PFSK-1 (cell line): ENCODE measurements around the gene LCN6.

Experiments used
- TAF1 ChIP-seq: IDR thresholded peaks from 2 replicates; pipeline ENCODE4 v1.6.1; 2012; ENCODE audit warnings: low read length, control low read depth, borderline replicate concordance; ENCODE audit not compliant: insufficient read depth
- TF ChIP-seq, protein P1 (sequence below), 2 experiments: IDR thresholded peaks; 2 replicates each; pipeline versions ENCODE4 v1.6.1 to v1.8.0; 2011 to 2012; ENCODE audit warnings: low read depth in 2 of 2, low read length in 2 of 2, control low read depth in 1 of 2, inconsistent platforms in 1 of 2, mild to moderate bottlenecking in 1 of 2, moderate library complexity in 1 of 2; ENCODE audit not compliant: insufficient read depth in 1 of 2

DNA sequence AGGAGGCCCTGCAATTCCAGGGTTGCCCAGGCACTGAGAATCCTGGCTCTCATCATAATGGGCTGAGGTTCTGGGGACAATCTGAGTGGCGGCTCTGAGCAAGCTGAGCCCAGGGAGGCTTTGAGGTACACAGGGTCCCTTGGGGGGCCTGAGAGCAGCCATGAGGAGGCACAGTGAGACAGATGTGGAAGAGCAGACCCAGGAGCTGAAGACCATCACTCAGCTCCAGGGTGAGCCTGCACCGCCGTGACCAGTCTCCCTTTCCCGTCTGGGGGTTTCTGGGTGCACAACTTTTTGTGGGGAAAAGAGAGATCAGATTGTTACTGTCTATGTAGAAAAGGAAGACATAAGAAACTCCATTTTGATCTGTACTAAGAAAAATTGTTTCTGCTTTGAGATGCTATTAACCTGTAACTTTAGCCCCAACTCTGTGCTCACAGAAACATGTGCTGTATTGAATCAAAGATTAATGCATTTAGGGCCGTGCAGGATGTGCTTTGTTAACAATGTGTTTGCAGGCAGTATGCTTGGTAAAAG, 48.0 kb upstream of the LCN6 start, which contains the start of gene CCDC183:
- TF ChIP-seq TAF1 = no peak
- TF ChIP-seq, protein P1, sequence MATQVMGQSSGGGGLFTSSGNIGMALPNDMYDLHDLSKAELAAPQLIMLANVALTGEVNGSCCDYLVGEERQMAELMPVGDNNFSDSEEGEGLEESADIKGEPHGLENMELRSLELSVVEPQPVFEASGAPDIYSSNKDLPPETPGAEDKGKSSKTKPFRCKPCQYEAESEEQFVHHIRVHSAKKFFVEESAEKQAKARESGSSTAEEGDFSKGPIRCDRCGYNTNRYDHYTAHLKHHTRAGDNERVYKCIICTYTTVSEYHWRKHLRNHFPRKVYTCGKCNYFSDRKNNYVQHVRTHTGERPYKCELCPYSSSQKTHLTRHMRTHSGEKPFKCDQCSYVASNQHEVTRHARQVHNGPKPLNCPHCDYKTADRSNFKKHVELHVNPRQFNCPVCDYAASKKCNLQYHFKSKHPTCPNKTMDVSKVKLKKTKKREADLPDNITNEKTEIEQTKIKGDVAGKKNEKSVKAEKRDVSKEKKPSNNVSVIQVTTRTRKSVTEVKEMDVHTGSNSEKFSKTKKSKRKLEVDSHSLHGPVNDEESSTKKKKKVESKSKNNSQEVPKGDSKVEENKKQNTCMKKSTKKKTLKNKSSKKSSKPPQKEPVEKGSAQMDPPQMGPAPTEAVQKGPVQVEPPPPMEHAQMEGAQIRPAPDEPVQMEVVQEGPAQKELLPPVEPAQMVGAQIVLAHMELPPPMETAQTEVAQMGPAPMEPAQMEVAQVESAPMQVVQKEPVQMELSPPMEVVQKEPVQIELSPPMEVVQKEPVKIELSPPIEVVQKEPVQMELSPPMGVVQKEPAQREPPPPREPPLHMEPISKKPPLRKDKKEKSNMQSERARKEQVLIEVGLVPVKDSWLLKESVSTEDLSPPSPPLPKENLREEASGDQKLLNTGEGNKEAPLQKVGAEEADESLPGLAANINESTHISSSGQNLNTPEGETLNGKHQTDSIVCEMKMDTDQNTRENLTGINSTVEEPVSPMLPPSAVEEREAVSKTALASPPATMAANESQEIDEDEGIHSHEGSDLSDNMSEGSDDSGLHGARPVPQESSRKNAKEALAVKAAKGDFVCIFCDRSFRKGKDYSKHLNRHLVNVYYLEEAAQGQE (IDR thresholded peaks at IDR 0.05; ENCODE audit: insufficient read depth in 1 of 2, low read depth in 2 of 2, low read length in 2 of 2) = no peak
